H1 (cell line): ENCODE results near the gene CSF1. TPM values are rescaled to one million over a fixed set of nuclear protein-coding genes. Genes with fewer than 3 reads are reported as not detected.
A peak's percentile ranks its signal among the peaks of the same experiment; 100 is the strongest.

Source experiments
- CTCF ChIA-PET: fragments of 300-600 bp; sonication (Branson Sonifier 250); formaldehyde crosslinking; loops from one replicate; lab custom pipeline; 2021; ENCODE audit not compliant: partially characterized antibody; lab: Charles Lee
- POLR2A ChIA-PET: fragments of 300-600 bp; sonication (Branson Sonifier 250); formaldehyde crosslinking; loops from one replicate; lab custom pipeline; 2021; ENCODE audit warnings: inconsistent platforms; ENCODE audit not compliant: partially characterized antibody; lab: Charles Lee
- DNase-seq, 2 experiments: peaks; one replicate each; pipeline versions ENCODE4 v3.0.0 to v3.0.0-alpha.2; 2010 to 2022; ENCODE audit warnings: low spot score in 2 of 2, low read depth in 1 of 2, mixed read lengths in 1 of 2
- FAIRE-seq: peaks from 2 replicates; lab custom pipeline; 2011; peaks lifted over from hg19 to GRCh38; lab: Jason Lieb, UNC
- H2AFZ ChIP-seq: 2 replicates; pipeline ENCODE4 v1.8.1; 2012; ENCODE audit warnings: low read length, inconsistent platforms
- H2AK5ac ChIP-seq: 2 replicates; pipeline ENCODE4 v1.6.1; 2013; ENCODE audit warnings: low read depth, low read length
- H2BK120ac ChIP-seq: replicated peaks from 2 replicates; pipeline ENCODE3; 2013; ENCODE audit warnings: low read depth, low read length, inconsistent platforms
- H2BK12ac ChIP-seq: 2 replicates; pipeline ENCODE4 v1.6.1; 2013; ENCODE audit warnings: low read depth, low read length
- H2BK15ac ChIP-seq: 2 replicates; pipeline ENCODE4 v1.6.1; 2013; ENCODE audit warnings: low read length
- H2BK20ac ChIP-seq: 2 replicates; pipeline ENCODE4 v1.6.1; 2013; ENCODE audit warnings: low read length
- H2BK5ac ChIP-seq: 2 replicates; pipeline ENCODE4 v1.6.1; 2013; ENCODE audit warnings: low read depth, low read length
- H3K14ac ChIP-seq: 2 replicates; pipeline ENCODE4 v1.6.1; 2013; ENCODE audit warnings: inconsistent platforms; ENCODE audit not compliant: insufficient read length
- H3K18ac ChIP-seq: 2 replicates; pipeline ENCODE4 v1.6.1; 2013; ENCODE audit warnings: low read length; ENCODE audit errors: extremely low read depth
- H3K23ac ChIP-seq: 2 replicates; pipeline ENCODE4 v1.6.1; 2013; ENCODE audit warnings: inconsistent platforms; ENCODE audit not compliant: insufficient read length
- H3K23me2 ChIP-seq: 2 replicates; pipeline ENCODE4 v1.6.1; 2013; ENCODE audit warnings: low read depth, low read length
- H3K27ac ChIP-seq: 2 replicates; pipeline ENCODE4 v1.6.1; 2011; ENCODE audit warnings: low read depth, low read length, inconsistent platforms
- H3K27me3 ChIP-seq, 4 experiments: replicated peaks in 1 of 4; 1 replicate in 1 of 4; 2 replicates in 3 of 4; pipeline versions ENCODE4 v1.6.1 to v1.8.1; 2011 to 2013; ENCODE audit warnings: low read length in 3 of 4, mild to moderate bottlenecking in 3 of 4, inconsistent platforms in 2 of 4, mixed read lengths in 2 of 4, moderate library complexity in 1 of 4; ENCODE audit not compliant: control insufficient read depth in 3 of 4, insufficient read depth in 3 of 4; ENCODE audit errors: extremely low read depth in 1 of 4
- H3K36me3 ChIP-seq, 4 experiments: 2 replicates each; pipeline versions ENCODE4 v1.6.1 to v1.8.1; 2011 to 2013; ENCODE audit warnings: mild to moderate bottlenecking in 4 of 4, low read length in 3 of 4, moderate library complexity in 2 of 4, control low read depth in 1 of 4, inconsistent platforms in 1 of 4; ENCODE audit not compliant: insufficient read depth in 4 of 4, control insufficient read depth in 2 of 4
- H3K4ac ChIP-seq: replicated peaks from 2 replicates; pipeline ENCODE3; 2013; ENCODE audit warnings: low read length, low read depth, mixed read lengths, inconsistent platforms; ENCODE audit not compliant: insufficient read length
- H3K4me1 ChIP-seq, 4 experiments: replicated peaks in 1 of 4; 1 replicate in 1 of 4; 2 replicates in 3 of 4; pipeline versions ENCODE4 v1.6.1 to v1.8.1; 2011 to 2013; ENCODE audit warnings: low read length in 3 of 4, inconsistent platforms in 2 of 4, mixed read lengths in 1 of 4; ENCODE audit not compliant: insufficient read depth in 4 of 4, control insufficient read depth in 3 of 4
- H3K4me2 ChIP-seq, 2 experiments: 2 replicates each; pipeline versions ENCODE4 v1.6.1 to v1.8.1; 2011 to 2013; ENCODE audit warnings: low read depth in 2 of 2, low read length in 2 of 2, control low read depth in 1 of 2, inconsistent platforms in 1 of 2, mild to moderate bottlenecking in 1 of 2; ENCODE audit not compliant: insufficient read depth in 1 of 2
- H3K4me3 ChIP-seq, 4 experiments: fragments of 200-600, 300-600 bp in 1 of 4; sonication (generic), shearing (Covaris generic), sonication (Bioruptor Twin) in 1 of 4; 2 replicates each; pipeline versions ENCODE4 v1.5.1 to v1.8.1; 2011 to 2016; ENCODE audit warnings: low read length in 4 of 4, low read depth in 3 of 4, control low read depth in 2 of 4, inconsistent platforms in 2 of 4, mild to moderate bottlenecking in 2 of 4, mixed read lengths in 1 of 4, moderate library complexity in 1 of 4; ENCODE audit not compliant: insufficient read depth in 2 of 4; ENCODE audit errors: extremely low read depth in 1 of 4
- H3K56ac ChIP-seq: replicated peaks from 2 replicates; pipeline ENCODE3; 2013; ENCODE audit warnings: low read depth, mild to moderate bottlenecking, mixed read lengths, low read length, inconsistent platforms; ENCODE audit not compliant: insufficient read length
- H3K79me1 ChIP-seq: 2 replicates; pipeline ENCODE4 v1.6.1; 2013; ENCODE audit warnings: low read depth, low read length, control low read depth
- H3K79me2 ChIP-seq, 2 experiments: 2 replicates each; pipeline versions ENCODE4 v1.6.1 to v1.8.1; 2012 to 2013; ENCODE audit warnings: low read length in 2 of 2, mild to moderate bottlenecking in 2 of 2, inconsistent platforms in 1 of 2; ENCODE audit not compliant: insufficient read depth in 2 of 2, control insufficient read depth in 1 of 2
- H3K9ac ChIP-seq, 4 experiments: replicated peaks in 1 of 4; 1 replicate in 1 of 4; 2 replicates in 3 of 4; pipeline versions ENCODE4 v1.6.1 to v1.8.1; 2011 to 2013; ENCODE audit warnings: low read depth in 3 of 4, low read length in 3 of 4, control low read depth in 2 of 4, mild to moderate bottlenecking in 2 of 4, moderate library complexity in 2 of 4, inconsistent platforms in 1 of 4; ENCODE audit errors: extremely low read depth in 1 of 4
- H3K9me3 ChIP-seq, 2 experiments: 2 replicates each; pipeline versions ENCODE4 v1.6.1 to v1.8.1; 2012 to 2013; ENCODE audit warnings: mild to moderate bottlenecking in 2 of 2, moderate library complexity in 2 of 2, control low read depth in 1 of 2, inconsistent platforms in 1 of 2, low read depth in 1 of 2, low read length in 1 of 2, mixed read lengths in 1 of 2; ENCODE audit not compliant: insufficient read depth in 2 of 2
- H4K20me1 ChIP-seq, 2 experiments: replicated peaks in 1 of 2; 2 replicates each; pipeline versions ENCODE3 to v1.8.1; 2011 to 2013; ENCODE audit warnings: inconsistent platforms in 2 of 2, low read length in 2 of 2, mild to moderate bottlenecking in 1 of 2; ENCODE audit not compliant: insufficient read depth in 2 of 2, control insufficient read depth in 1 of 2
- H4K5ac ChIP-seq: 2 replicates; pipeline ENCODE4 v1.6.1; 2013; ENCODE audit warnings: low read length, low read depth, mixed read lengths, inconsistent platforms; ENCODE audit not compliant: insufficient read length
- H4K8ac ChIP-seq: 2 replicates; pipeline ENCODE4 v1.8.0; 2013; ENCODE audit warnings: mild to moderate bottlenecking, moderate library complexity, low read length, inconsistent platforms; ENCODE audit not compliant: insufficient read depth; ENCODE audit errors: extremely low read depth
- H4K91ac ChIP-seq: replicated peaks from 2 replicates; pipeline ENCODE3; 2013; ENCODE audit warnings: low read length, mixed read lengths, inconsistent platforms; ENCODE audit not compliant: insufficient read length
- ASH2L ChIP-seq: fragments of 200-600, 300-600 bp; sonication (generic); IDR thresholded peaks from one replicate; pipeline ENCODE4 v1.7.1; 2017; ENCODE audit warnings: low read length
- CHD1 ChIP-seq: IDR thresholded peaks from 2 replicates; pipeline ENCODE4 v1.6.1; 2012; ENCODE audit warnings: low read depth, low read length, improper control_type of control experiment
- CREB1 ChIP-seq: IDR thresholded peaks from 2 replicates; pipeline ENCODE4 v1.6.1; 2012; ENCODE audit warnings: inconsistent platforms
- EGR1 ChIP-seq: IDR thresholded peaks from 2 replicates; pipeline ENCODE4 v1.6.1; 2011; ENCODE audit warnings: low read depth, low read length, borderline replicate concordance
- GABPA ChIP-seq: IDR thresholded peaks from 2 replicates; pipeline ENCODE4 v1.6.1; 2011; ENCODE audit warnings: mild to moderate bottlenecking, low read length, moderate library complexity, borderline replicate concordance; ENCODE audit not compliant: insufficient read depth
- HDAC2 ChIP-seq, 2 experiments: fragments of 300-600 bp in 1 of 2; sonication (generic) in 1 of 2; IDR thresholded peaks; 2 replicates each; pipeline ENCODE4 v1.6.1; 2011 to 2012; ENCODE audit warnings: low read depth in 2 of 2, low read length in 2 of 2, mild to moderate bottlenecking in 2 of 2, moderate library complexity in 2 of 2, borderline replicate concordance in 1 of 2, inconsistent platforms in 1 of 2
- PHF8 ChIP-seq: fragments of 200-600 bp; sonication (generic); conservative IDR thresholded peaks from 2 replicates; pipeline ENCODE4 v1.7.1; 2012; ENCODE audit warnings: low read depth, mild to moderate bottlenecking, inconsistent platforms, low read length, moderate library complexity
- RBBP5 ChIP-seq: IDR thresholded peaks from 2 replicates; pipeline ENCODE4 v1.7.1; 2012; ENCODE audit warnings: low read depth, mild to moderate bottlenecking, inconsistent platforms, low read length, moderate library complexity, borderline replicate concordance
- SAP30 ChIP-seq: fragments of 300-600 bp; sonication (generic); IDR thresholded peaks from 2 replicates; pipeline ENCODE4 v1.7.1; 2012; ENCODE audit warnings: low read length, moderate library complexity, mild to moderate bottlenecking, inconsistent platforms; ENCODE audit not compliant: insufficient read depth, insufficient replicate concordance
- SIN3A ChIP-seq, 2 experiments: IDR thresholded peaks in 1 of 2; conservative IDR thresholded peaks in 1 of 2; 2 replicates each; pipeline ENCODE4 v1.6.1; 2011 to 2012; ENCODE audit warnings: low read length in 2 of 2, improper control_type of control experiment in 1 of 2, low read depth in 1 of 2, mild to moderate bottlenecking in 1 of 2
- SIX5 ChIP-seq: IDR thresholded peaks from 2 replicates; pipeline ENCODE4 v1.6.1; 2011; ENCODE audit warnings: mild to moderate bottlenecking, low read depth, low read length
- WGBS, 2 experiments: shearing (Covaris generic) in 1 of 2; methylation state at CpG; one replicate each; pipeline versions ENCODE4 v1.1.6 to v1.1.7; 2013 to 2015; ENCODE audit warnings: low lambda C conversion rate in 2 of 2, mixed read lengths in 2 of 2, inconsistent platforms in 1 of 2, low coverage in 1 of 2, missing lambda C conversion rate in 1 of 2; ENCODE audit not compliant: insufficient replicate concordance in 2 of 2, insufficient coverage in 1 of 2, insufficient read length in 1 of 2; ENCODE audit errors: extremely low coverage in 1 of 2, missing lambda C conversion rate in 1 of 2; 5-methylcytosine and 5-hydroxymethylcytosine counted together
- polyA plus RNA-seq, 7 experiments: library from polyadenylated mRNA; depleted of rRNA in 3 of 7; stranded (reverse) in 5 of 7; unstranded in 2 of 7; fragments of >200 nt in 5 of 7; fragments of 200-250 nt in 2 of 7; gene quantifications; 1 replicate in 5 of 7; 2 replicates in 1 of 7; 4 replicates in 1 of 7; pipeline versions ENCODE4 v1.2.1 to v1.2.3, GENCODE V29; 2011 to 2013; ENCODE audit warnings: missing spikeins in 2 of 7, mixed read lengths in 2 of 7
- total RNA-seq: library from RNA; stranded (reverse); fragmentation: NEBNext Ultra II Directional; extraction: Animal tissue kit (Norgen Biotek cat#: 25700); gene quantifications from 2 replicates; pipeline ENCODE4 v1.2.1, GENCODE V29; 2021
- TF ChIP-seq, protein P1 (sequence below): IDR thresholded peaks from 2 replicates; pipeline ENCODE4 v1.6.1; 2011; ENCODE audit warnings: low read depth, mild to moderate bottlenecking, low read length; ENCODE audit not compliant: insufficient read depth
- TF ChIP-seq, protein P2 (sequence below): IDR thresholded peaks from 2 replicates; pipeline ENCODE4 v1.6.1; 2012; ENCODE audit warnings: inconsistent platforms

The CSF1 gene
- total and polyA plus RNA-seq, 2 of the 8 experiments (the other 6 are each of a cell fraction or from before 2014, with no cell fraction given) = 3.3 to 5.4 TPM

DNA sequence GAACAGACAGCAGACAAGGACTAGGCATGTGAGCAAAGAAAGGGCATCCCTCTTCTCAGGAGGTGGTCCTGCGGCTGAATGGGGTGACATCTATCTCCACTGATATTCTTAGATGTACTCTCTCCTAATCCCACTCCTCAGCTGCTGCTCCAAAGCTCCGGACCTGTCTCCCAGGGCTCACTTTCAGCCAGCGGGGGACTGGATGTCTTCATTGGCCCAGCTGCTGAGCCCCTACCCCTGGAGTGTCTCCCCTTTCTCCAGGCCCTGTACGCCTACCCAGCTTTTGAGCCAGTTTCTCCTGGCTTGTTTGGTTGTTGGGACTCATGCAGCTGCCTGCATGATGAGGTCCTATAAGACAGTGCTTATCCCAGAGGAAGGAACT lies 28.8 kb upstream of the CSF1 start:
- Histone ChIP-seq H3K36me3 (no peaks in the 10 kb centered on the region), H3K4ac (no peak overlapping the region), H2BK120ac (no peak overlapping the region), H2AFZ (no peak overlapping the region), H3K9me3 (no peaks in the 10 kb centered on the region), H3K56ac (no peak overlapping the region), H3K4me1 (peaks cover under 1 to 15% (median 8%) of the 10 kb centered on the region in 4 experiments), H3K4me3 (no peak overlapping the region), H4K20me1 (no peaks in the 10 kb centered on the region), H4K8ac (no peak overlapping the region), H3K9ac (no peak overlapping the region), H3K79me2 (no peaks in the 10 kb centered on the region), H2AK5ac (no peak overlapping the region), H3K18ac (no peak overlapping the region), H4K91ac (no peak overlapping the region), H2BK12ac (no peak overlapping the region), H2BK5ac (no peak overlapping the region), H3K27me3 (no peaks in the 10 kb centered on the region; a peak in 1 of 7 replicates), H3K27ac (no peak overlapping the region), H4K5ac (no peak overlapping the region), H3K23me2 (no peaks in the 10 kb centered on the region), H3K14ac (no peak overlapping the region), H3K79me1 (no peaks in the 10 kb centered on the region), H3K4me2 (no peak overlapping the region), H2BK20ac (no peak overlapping the region), H2BK15ac (0 out of 2 replicates have a peak overlapping the region, but pooled peaks have one; percentile 46), H3K23ac (no peak overlapping the region)
- POLR2A ChIA-PET = interaction anchor here (0.6 kb wide), 1 partner anchor 153 kb away, joined by 3 read pairs; no protein-coding TSS in a partner anchor
- DNase-seq = no peak
- CTCF ChIA-PET = interaction anchor here (0.8 to 1.9 kb wide), 3 partner anchors 41 to 104 kb away, joined by 4 to 5 read pairs (median 4); no protein-coding TSS in a partner anchor
- WGBS, 2 experiments = 94% methylated on average over 4 of the region's 4 CpGs; no CpG with 5 or more reads in 1 of the 2 experiments
- FAIRE-seq = no peak
- TF ChIP-seq, protein P1, sequence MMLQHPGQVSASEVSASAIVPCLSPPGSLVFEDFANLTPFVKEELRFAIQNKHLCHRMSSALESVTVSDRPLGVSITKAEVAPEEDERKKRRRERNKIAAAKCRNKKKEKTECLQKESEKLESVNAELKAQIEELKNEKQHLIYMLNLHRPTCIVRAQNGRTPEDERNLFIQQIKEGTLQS = no peak
- TF ChIP-seq SIX5 = no peak
- TF ChIP-seq, protein P2, sequence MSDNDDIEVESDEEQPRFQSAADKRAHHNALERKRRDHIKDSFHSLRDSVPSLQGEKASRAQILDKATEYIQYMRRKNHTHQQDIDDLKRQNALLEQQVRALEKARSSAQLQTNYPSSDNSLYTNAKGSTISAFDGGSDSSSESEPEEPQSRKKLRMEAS = no peak
- TF ChIP-seq GABPA = no peak
- TF ChIP-seq EGR1 = no peak
- no peak for TF ChIP-seq RBBP5
- TF ChIP-seq CREB1 = no peak
- no peak for TF ChIP-seq PHF8
- TF ChIP-seq HDAC2 (IDR thresholded peaks at IDR 0.05; ENCODE audit: borderline replicate concordance in 1 of 2, low read depth in 2 of 2, low read length in 2 of 2) = no peak
- no peak for TF ChIP-seq ASH2L
- no peak for TF ChIP-seq SIN3A (conservative IDR thresholded peaks at IDR 0.05 in 1 of 2, IDR thresholded peaks at IDR 0.05 in 1 of 2; ENCODE audit: low read depth in 1 of 2, low read length in 2 of 2)
- no peak for TF ChIP-seq SAP30
- TF ChIP-seq CHD1 = no peak
